ENCODE data around the gene GLO1. TPM values are rescaled to one million over a fixed set of nuclear protein-coding genes. Genes with fewer than 3 reads are reported as not detected.

The GLO1 gene
- total and polyA plus RNA-seq, 9 of the 15 experiments (the other 6 are each of a cell fraction or from before 2014, with no cell fraction given) = 155 to 331 (median 203) TPM

DNA sequence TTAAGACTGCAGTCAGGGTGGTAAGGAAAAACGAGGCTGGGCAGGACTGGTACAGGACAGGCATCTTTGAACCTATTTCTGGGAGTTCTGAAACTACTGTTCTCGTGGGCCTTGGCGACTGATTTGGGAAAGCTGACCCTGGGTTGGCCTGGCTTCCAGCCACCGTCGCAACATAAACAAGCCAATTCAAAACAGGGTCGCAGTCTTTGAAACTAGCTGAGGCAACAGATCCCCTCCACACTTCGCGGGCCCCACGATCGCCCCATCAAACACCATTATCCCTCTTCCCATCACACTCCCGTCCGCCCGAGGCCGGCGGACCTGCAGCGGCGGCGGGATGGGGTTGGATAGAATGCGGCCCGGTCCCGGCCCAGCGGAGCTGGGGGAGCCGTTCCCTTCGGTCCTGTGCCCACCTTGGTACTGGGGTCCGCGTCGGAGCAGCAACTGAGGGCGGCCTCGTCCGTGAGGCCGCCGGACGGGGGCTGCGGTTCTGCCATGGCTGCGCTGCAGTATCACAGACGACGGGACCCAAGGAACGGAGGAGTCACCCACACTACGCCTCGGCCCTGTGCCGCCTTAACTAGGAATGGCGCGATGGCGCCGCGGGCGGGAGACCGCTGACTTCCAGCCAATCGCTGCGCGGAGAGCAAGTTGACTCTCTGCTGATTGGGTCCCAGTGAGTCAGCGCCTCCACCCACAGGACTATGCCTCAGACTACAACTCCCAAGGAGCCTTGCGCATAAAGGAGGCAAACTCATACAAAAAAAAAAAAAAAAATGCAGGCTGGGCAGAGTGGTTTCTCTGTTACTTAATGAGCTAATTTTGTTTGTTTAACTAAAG lies at the start of gene GLO1 (continued):
- TF ChIP-seq NR2C1 (IDR thresholded peaks at IDR 0.05) (no peak), NR2C1 (tag; IDR thresholded peaks at IDR 0.05) (no peak; the same call in 1 of the 2 replicates), SPI1 (IDR thresholded peaks at IDR 0.05; ENCODE audit: borderline replicate concordance, low read depth, low read length) (no peak), FOXA3 (CRISPR knock-in tag; conservative IDR thresholded peaks at IDR 0.05 in 1 of 2, IDR thresholded peaks at IDR 0.05 in 1 of 2) (peak; percentile 70 to 88; a peak in 3 of 4 replicates), DMBX1 (CRISPR knock-in tag; IDR thresholded peaks at IDR 0.05; ENCODE audit: borderline replicate concordance) (no peak), HNRNPH1 (optimal IDR thresholded peaks at IDR 0.05; ENCODE audit: low read depth, low read length) (no peak), SREBF2 (CRISPR knock-in tag; IDR thresholded peaks at IDR 0.05) (no peak), PPARD (CRISPR knock-in tag; IDR thresholded peaks at IDR 0.05) (no peak), NUFIP1 (IDR thresholded peaks at IDR 0.05; ENCODE audit: partially characterized antibody) (no peak), BRCA1 (IDR thresholded peaks at IDR 0.05) (no peak), BRCA1 (CRISPR knock-in tag; IDR thresholded peaks at IDR 0.05) (no peak), ZNF124 (CRISPR knock-in tag; IDR thresholded peaks at IDR 0.05) (no peak), MEIS2 (IDR thresholded peaks at IDR 0.05; ENCODE audit: partially characterized antibody) (no peak)
- TF ChIP-seq, protein P1, sequence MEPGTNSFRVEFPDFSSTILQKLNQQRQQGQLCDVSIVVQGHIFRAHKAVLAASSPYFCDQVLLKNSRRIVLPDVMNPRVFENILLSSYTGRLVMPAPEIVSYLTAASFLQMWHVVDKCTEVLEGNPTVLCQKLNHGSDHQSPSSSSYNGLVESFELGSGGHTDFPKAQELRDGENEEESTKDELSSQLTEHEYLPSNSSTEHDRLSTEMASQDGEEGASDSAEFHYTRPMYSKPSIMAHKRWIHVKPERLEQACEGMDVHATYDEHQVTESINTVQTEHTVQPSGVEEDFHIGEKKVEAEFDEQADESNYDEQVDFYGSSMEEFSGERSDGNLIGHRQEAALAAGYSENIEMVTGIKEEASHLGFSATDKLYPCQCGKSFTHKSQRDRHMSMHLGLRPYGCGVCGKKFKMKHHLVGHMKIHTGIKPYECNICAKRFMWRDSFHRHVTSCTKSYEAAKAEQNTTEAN (CRISPR knock-in tag; IDR thresholded peaks at IDR 0.05) = no peak
- TF ChIP-seq, protein P2, sequence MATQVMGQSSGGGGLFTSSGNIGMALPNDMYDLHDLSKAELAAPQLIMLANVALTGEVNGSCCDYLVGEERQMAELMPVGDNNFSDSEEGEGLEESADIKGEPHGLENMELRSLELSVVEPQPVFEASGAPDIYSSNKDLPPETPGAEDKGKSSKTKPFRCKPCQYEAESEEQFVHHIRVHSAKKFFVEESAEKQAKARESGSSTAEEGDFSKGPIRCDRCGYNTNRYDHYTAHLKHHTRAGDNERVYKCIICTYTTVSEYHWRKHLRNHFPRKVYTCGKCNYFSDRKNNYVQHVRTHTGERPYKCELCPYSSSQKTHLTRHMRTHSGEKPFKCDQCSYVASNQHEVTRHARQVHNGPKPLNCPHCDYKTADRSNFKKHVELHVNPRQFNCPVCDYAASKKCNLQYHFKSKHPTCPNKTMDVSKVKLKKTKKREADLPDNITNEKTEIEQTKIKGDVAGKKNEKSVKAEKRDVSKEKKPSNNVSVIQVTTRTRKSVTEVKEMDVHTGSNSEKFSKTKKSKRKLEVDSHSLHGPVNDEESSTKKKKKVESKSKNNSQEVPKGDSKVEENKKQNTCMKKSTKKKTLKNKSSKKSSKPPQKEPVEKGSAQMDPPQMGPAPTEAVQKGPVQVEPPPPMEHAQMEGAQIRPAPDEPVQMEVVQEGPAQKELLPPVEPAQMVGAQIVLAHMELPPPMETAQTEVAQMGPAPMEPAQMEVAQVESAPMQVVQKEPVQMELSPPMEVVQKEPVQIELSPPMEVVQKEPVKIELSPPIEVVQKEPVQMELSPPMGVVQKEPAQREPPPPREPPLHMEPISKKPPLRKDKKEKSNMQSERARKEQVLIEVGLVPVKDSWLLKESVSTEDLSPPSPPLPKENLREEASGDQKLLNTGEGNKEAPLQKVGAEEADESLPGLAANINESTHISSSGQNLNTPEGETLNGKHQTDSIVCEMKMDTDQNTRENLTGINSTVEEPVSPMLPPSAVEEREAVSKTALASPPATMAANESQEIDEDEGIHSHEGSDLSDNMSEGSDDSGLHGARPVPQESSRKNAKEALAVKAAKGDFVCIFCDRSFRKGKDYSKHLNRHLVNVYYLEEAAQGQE (IDR thresholded peaks at IDR 0.05; ENCODE audit: borderline replicate concordance) = no peak
- TF ChIP-seq, protein P2 (CRISPR knock-in tag; IDR thresholded peaks at IDR 0.05; ENCODE audit: low read depth) = 0 out of 2 replicates have a peak, but pooled peaks have one; percentile 66
- TF ChIP-seq, protein P3, sequence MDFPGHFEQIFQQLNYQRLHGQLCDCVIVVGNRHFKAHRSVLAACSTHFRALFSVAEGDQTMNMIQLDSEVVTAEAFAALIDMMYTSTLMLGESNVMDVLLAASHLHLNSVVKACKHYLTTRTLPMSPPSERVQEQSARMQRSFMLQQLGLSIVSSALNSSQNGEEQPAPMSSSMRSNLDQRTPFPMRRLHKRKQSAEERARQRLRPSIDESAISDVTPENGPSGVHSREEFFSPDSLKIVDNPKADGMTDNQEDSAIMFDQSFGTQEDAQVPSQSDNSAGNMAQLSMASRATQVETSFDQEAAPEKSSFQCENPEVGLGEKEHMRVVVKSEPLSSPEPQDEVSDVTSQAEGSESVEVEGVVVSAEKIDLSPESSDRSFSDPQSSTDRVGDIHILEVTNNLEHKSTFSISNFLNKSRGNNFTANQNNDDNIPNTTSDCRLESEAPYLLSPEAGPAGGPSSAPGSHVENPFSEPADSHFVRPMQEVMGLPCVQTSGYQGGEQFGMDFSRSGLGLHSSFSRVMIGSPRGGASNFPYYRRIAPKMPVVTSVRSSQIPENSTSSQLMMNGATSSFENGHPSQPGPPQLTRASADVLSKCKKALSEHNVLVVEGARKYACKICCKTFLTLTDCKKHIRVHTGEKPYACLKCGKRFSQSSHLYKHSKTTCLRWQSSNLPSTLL (IDR thresholded peaks at IDR 0.05) = no peak
